HCEC 1CT (cell line): Measurements from ENCODE around the gene TTC34.

Experiments
- DNase-seq: peaks from one replicate; pipeline ENCODE4 v3.0.0-alpha.2; 2017

Gene TTC34

GRCh38 chr1:2587071-2587859 lies 214.2 kb downstream of the TTC34 start:
- peak; percentile 3 for DNase-seq

GRCh38 chr1:2586154-2587070 lies 215.1 kb downstream of the TTC34 start, which contains the start of gene PRXL2B:
TSS of gene PRXL2B (plus strand) at chr1:2586777. CDS start at chr1:2586886, 109 bp downstream.
- DNase-seq, result peak; percentile 99
